ENCODE results near the gene ATG7.
"Not testable (repeated sequence)": the region's sequence is repeated elsewhere in the genome, so short reads cannot be mapped to it uniquely, and the experiment has no call there.

Gene ATG7

GRCh38 chr3:11508346-11509172 lies 236.4 kb downstream of the ATG7 start:
- peak; percentile 33 for DNase-seq (ENCODE audit: low spot score)

GRCh38 chr3:11509173-11510000 lies 237.2 kb downstream of the ATG7 start:
- DNase-seq (ENCODE audit: low spot score): peak; percentile 75

- no peak for DNase-seq (ENCODE audit: low spot score)
Measured at GRCh38 chr3:11510001-11510340, 237.8 kb downstream of the ATG7 start.

GRCh38 chr3:11510356-11510755 lies 238.2 kb downstream of the ATG7 start:
- no peak for DNase-seq (ENCODE audit: low spot score)

- DNase-seq (ENCODE audit: low spot score): not testable (repeated sequence)
Measured at GRCh38 chr3:11511606-11512005, 239.4 kb downstream of the ATG7 start.

GRCh38 chr3:11513125-11513816 lies 241.1 kb downstream of the ATG7 start:
- not testable (repeated sequence) for DNase-seq (ENCODE audit: low spot score)

- no peak for DNase-seq (ENCODE audit: low spot score)
Measured at GRCh38 chr3:11513817-11514135, 241.6 kb downstream of the ATG7 start.

GRCh38 chr3:11514191-11514821 lies 242.1 kb downstream of the ATG7 start:
- DNase-seq (ENCODE audit: low spot score): no peak

- DNase-seq (ENCODE audit: low spot score): peak; percentile 67
Measured at GRCh38 chr3:11517601-11518000, 245.4 kb downstream of the ATG7 start.

- no peak for DNase-seq (ENCODE audit: low spot score)
Measured at GRCh38 chr3:11521167-11521566, 249.0 kb downstream of the ATG7 start.

- DNase-seq (ENCODE audit: low spot score): no peak
Measured at GRCh38 chr3:11522398-11522715, 250.2 kb downstream of the ATG7 start.

GRCh38 chr3:11522953-11523571 lies 250.9 kb downstream of the ATG7 start:
- DNase-seq (ENCODE audit: low spot score): no peak

- DNase-seq (ENCODE audit: low spot score): no peak
Measured at GRCh38 chr3:11523572-11524101, 251.4 kb downstream of the ATG7 start.

- DNase-seq (ENCODE audit: low spot score): not testable (repeated sequence)
Measured at GRCh38 chr3:11526121-11526520, 253.9 kb downstream of the ATG7 start.

GRCh38 chr3:11529281-11529680 lies 257.1 kb downstream of the ATG7 start:
- no peak for DNase-seq (ENCODE audit: low spot score)

GRCh38 chr3:11530153-11530721 lies 258.0 kb downstream of the ATG7 start:
- no peak for DNase-seq (ENCODE audit: low spot score)

- DNase-seq (ENCODE audit: low spot score): no peak
Measured at GRCh38 chr3:11532931-11533391, 260.8 kb downstream of the ATG7 start.

- peak; percentile 80 for DNase-seq (ENCODE audit: low spot score)
Measured at GRCh38 chr3:11534011-11534792, 262.0 kb downstream of the ATG7 start.

GRCh38 chr3:11534793-11535101 lies 262.6 kb downstream of the ATG7 start:
- DNase-seq (ENCODE audit: low spot score): no peak

GRCh38 chr3:11535243-11535960 lies 263.2 kb downstream of the ATG7 start:
- DNase-seq (ENCODE audit: low spot score): no peak
